ENCODE measurements around the gene TEPSIN.

Gene TEPSIN

GRCh38 chr17:81223762-81224130 lies 15.1 kb downstream of the TEPSIN start:
- TF ChIP-seq CTCF (conservative IDR thresholded peaks at IDR 0.05; ENCODE audit: low read depth, low read length), result no peak
- DNase-seq (ENCODE audit: low read depth), result no peak
- peak overlapping the region; percentile 46 for H3K4me3 ChIP-seq (ENCODE audit: low read length)

- peak within 1 kb of the TSS; percentile 71 for H3K4me3 ChIP-seq (ENCODE audit: low read length)
- TF ChIP-seq CTCF (conservative IDR thresholded peaks at IDR 0.05; ENCODE audit: low read depth, low read length), result no peak
- DNase-seq (ENCODE audit: low read depth), result peak; percentile 89
Observed at GRCh38 chr17:81222906-81223761, 15.7 kb downstream of the TEPSIN start, which contains the start of gene CEP131. Gene CEP131, minus strand, starts transcription at chr17:81222965. Its CDS starts 2,909 bp downstream, at chr17:81220056.

- no peak for DNase-seq (ENCODE audit: low read depth)
- TF ChIP-seq CTCF (conservative IDR thresholded peaks at IDR 0.05; ENCODE audit: low read depth, low read length), result no peak
- peak overlapping the region; percentile 71 for H3K4me3 ChIP-seq (ENCODE audit: low read length)
Observed at GRCh38 chr17:81222620-81222905, 16.3 kb downstream of the TEPSIN start.

GRCh38 chr17:81221842-81222619 lies 16.8 kb downstream of the TEPSIN start:
- H3K4me3 ChIP-seq (ENCODE audit: low read length), result peak overlapping the region; percentile 71
- no peak for TF ChIP-seq CTCF (conservative IDR thresholded peaks at IDR 0.05; ENCODE audit: low read depth, low read length)
- no peak for DNase-seq (ENCODE audit: low read depth)

GRCh38 chr17:81221371-81221841 lies 17.4 kb downstream of the TEPSIN start:
- peak overlapping the region; percentile 71 for H3K4me3 ChIP-seq (ENCODE audit: low read length)
- no peak for DNase-seq (ENCODE audit: low read depth)
- TF ChIP-seq CTCF (conservative IDR thresholded peaks at IDR 0.05; ENCODE audit: low read depth, low read length), result no peak

GRCh38 chr17:81219476-81220180 lies 19.2 kb downstream of the TEPSIN start:
- TF ChIP-seq CTCF (conservative IDR thresholded peaks at IDR 0.05; ENCODE audit: low read depth, low read length), result no peak
- DNase-seq (ENCODE audit: low read depth), result no peak
- no peak overlapping the region for H3K4me3 ChIP-seq (ENCODE audit: low read length)
